T47D (cell line): Measurements from ENCODE around the gene TNFSF18.

Experiments used
- DNase-seq, 2 experiments: peaks; one replicate each; pipeline versions ENCODE4 v3.0.0 to v3.0.0-alpha.2; 2011 to 2012; ENCODE audit warnings: low read depth in 1 of 2, low spot score in 1 of 2
- JUND ChIP-seq: IDR thresholded peaks from 2 replicates; pipeline ENCODE4 v1.6.1; 2012; ENCODE audit warnings: low read depth
- in situ Hi-C: cut with HindIII; loops from 2 replicates; pipeline ENCODE4 v1.10.0; 2016; ENCODE audit warnings: low sequenced_read_pairs, low pct_unique_long_range_greater_than_20kb

TNFSF18 gene

GRCh38 chr1:173020138-173020750 lies 30.5 kb downstream of the TNFSF18 start:
- TF ChIP-seq JUND, result no peak
- in situ Hi-C loops, result no loop called here

GRCh38 chr1:173017792-173018191 lies 32.9 kb downstream of the TNFSF18 start:
- in situ Hi-C loops, result no loop called here
- no peak for TF ChIP-seq JUND
- no peak for DNase-seq

More at GRCh38 chr1:173020138-173020750, 30.5 kb downstream of the TNFSF18 start:
- no peak for DNase-seq

- DNase-seq, result no peak
- in situ Hi-C loops, result no loop called here
- TF ChIP-seq JUND, result no peak
Measured at GRCh38 chr1:173016419-173016818, 34.3 kb downstream of the TNFSF18 start.

- DNase-seq, result no peak
- in situ Hi-C loops, result no loop called here
- no peak for TF ChIP-seq JUND
Measured at GRCh38 chr1:173015629-173016028, 35.1 kb downstream of the TNFSF18 start.

- in situ Hi-C loops, result no loop called here
- no peak for TF ChIP-seq JUND
- DNase-seq, result no peak
Measured at GRCh38 chr1:173014160-173014559, 36.6 kb downstream of the TNFSF18 start.

- no peak for DNase-seq
- TF ChIP-seq JUND, result no peak
- in situ Hi-C loops, result no loop called here
Measured at GRCh38 chr1:173012126-173012525, 38.6 kb downstream of the TNFSF18 start.

- no peak for TF ChIP-seq JUND
- in situ Hi-C loops, result no loop called here
- DNase-seq, result no peak
Measured at GRCh38 chr1:173009597-173009996, 41.1 kb downstream of the TNFSF18 start.

- DNase-seq, result no peak
- no peak for TF ChIP-seq JUND
- in situ Hi-C loops, result no loop called here
Measured at GRCh38 chr1:173005196-173005864, 45.4 kb downstream of the TNFSF18 start.

GRCh38 chr1:173002891-173003838 lies 47.6 kb downstream of the TNFSF18 start:
- no peak for DNase-seq
- TF ChIP-seq JUND, result no peak
- in situ Hi-C loops, result no loop called here

- TF ChIP-seq JUND, result no peak
- no peak for DNase-seq
- in situ Hi-C loops, result no loop called here
Measured at GRCh38 chr1:172999349-172999748, 51.4 kb downstream of the TNFSF18 start.

GRCh38 chr1:172997941-172998361 lies 52.8 kb downstream of the TNFSF18 start:
- in situ Hi-C loops, result no loop called here
- no peak for TF ChIP-seq JUND
- DNase-seq, result no peak

GRCh38 chr1:172993640-172994039 lies 57.1 kb downstream of the TNFSF18 start:
- no peak for TF ChIP-seq JUND
- in situ Hi-C loops, result no loop called here
- no peak for DNase-seq
